Activated naive CD8-positive, alpha-beta T cell treated with anti-CD3 and anti-CD28 coated beads, Interleukin-2, amount 10 ng/mL, durations not matched to agents 7 days and 5 days (primary cell): ENCODE measurements around the gene TMEM217. TPM values are rescaled to one million over a fixed set of nuclear protein-coding genes. Genes with fewer than 3 reads are reported as not detected.

Experiments used
- ATAC-seq: fragments of 150-1000 bp; cut with Tn5 transposase; one replicate; pipeline ENCODE4 v1.10.0; 2021; ENCODE audit warnings: low read depth, moderate library complexity
- POLR2A ChIA-PET: fragments of 350-600 bp; sonication (Branson Sonifier 250); formaldehyde crosslinking; loops from one replicate; lab custom pipeline; 2021; ENCODE audit warnings: antibody characterized with exemption; lab: Charles Lee
- DNase-seq: peaks from one replicate; pipeline ENCODE4 v3.0.0; 2021
- H3K27ac Mint-ChIP-seq: one replicate; pipeline ENCODE4 v1.8.0; 2022; ENCODE audit warnings: mild to moderate bottlenecking, mixed read lengths
- H3K27me3 Mint-ChIP-seq: one replicate; pipeline ENCODE4 v1.8.0; 2022; ENCODE audit warnings: mild to moderate bottlenecking, moderate library complexity, mixed read lengths
- H3K36me3 Mint-ChIP-seq: one replicate; pipeline ENCODE4 v1.8.0; 2021; ENCODE audit warnings: mild to moderate bottlenecking, mixed read lengths
- H3K4me1 Mint-ChIP-seq: one replicate; pipeline ENCODE4 v1.8.0; 2021; ENCODE audit warnings: mixed read lengths
- H3K4me3 Mint-ChIP-seq: one replicate; pipeline ENCODE4 v1.8.0; 2022; ENCODE audit warnings: mild to moderate bottlenecking, moderate library complexity, mixed read lengths
- H3K9me3 Mint-ChIP-seq: one replicate; pipeline ENCODE4 v1.8.0; 2021; ENCODE audit warnings: mixed read lengths
- total RNA-seq, 2 experiments: library from RNA; stranded (reverse); gene quantifications; one replicate each; pipeline ENCODE4 v1.2.3, GENCODE V29; 2021

The TMEM217 gene
- total RNA-seq, 2 experiments from 2014 or later = 1.4 to 2.0 TPM

GRCh38 chr6:37171201-37171969 is 86.6 kb downstream of the TMEM217 start:
- POLR2A ChIA-PET = interaction anchor here (0.6 to 17.2 kb wide), 24 partner anchors 10 to 574 kb away, joined by 3 to 580 read pairs (median 4); partner anchors contain the start of genes C6orf89 and MTCH1
- DNase-seq (peak; percentile 68), ATAC-seq (no peak)
- Mint-ChIP-seq H3K9me3 (no peaks in the 10 kb centered on the region), H3K4me3 (peak overlapping the region; percentile 89), H3K27ac (peak overlapping the region; percentile 97), H3K36me3 (peaks cover 59% of the 10 kb centered on the region), H3K4me1 (peaks cover 38% of the 10 kb centered on the region), H3K27me3 (no peaks in the 10 kb centered on the region)

GRCh38 chr6:37170273-37171200 is 87.4 kb downstream of the TMEM217 start:
- POLR2A ChIA-PET = interaction anchor here (0.6 to 17.2 kb wide), 22 partner anchors 7 to 573 kb away, joined by 3 to 580 read pairs (median 6); partner anchors contain the start of gene C6orf89
- peak overlapping the region; percentile 97 for H3K27ac Mint-ChIP-seq
- H3K4me1 Mint-ChIP-seq = peaks cover 30% of the 10 kb centered on the region
- ATAC-seq (no peak), DNase-seq (no peak)
- peaks cover 51% of the 10 kb centered on the region for H3K36me3 Mint-ChIP-seq
- H3K9me3 Mint-ChIP-seq = no peaks in the 10 kb centered on the region
- H3K4me3 Mint-ChIP-seq = peak overlapping the region; percentile 89
- no peaks in the 10 kb centered on the region for H3K27me3 Mint-ChIP-seq

- peak; percentile 98 for DNase-seq
- H3K4me1 Mint-ChIP-seq = peaks cover 23% of the 10 kb centered on the region
- POLR2A ChIA-PET = interaction anchor here (0.7 to 17.2 kb wide), 14 partner anchors 8 to 145 kb away, joined by 3 to 580 read pairs (median 8); partner anchors contain the start of genes TBC1D22B and TMEM217
These were observed 88.3 kb downstream of the TMEM217 start, which contains the start of gene PIM1 for GRCh38 chr6:37169496-37170272. TSS of gene PIM1 (plus strand) at chr6:37170152. CDS start at chr6:37170576, 424 bp downstream.

GRCh38 chr6:37168811-37169495 is 89.0 kb downstream of the TMEM217 start:
- Mint-ChIP-seq H3K9me3 (no peaks in the 10 kb centered on the region), H3K27me3 (no peaks in the 10 kb centered on the region), H3K4me3 (peak overlapping the region; percentile 99), H3K27ac (peak overlapping the region; percentile 99), H3K36me3 (peaks cover 35% of the 10 kb centered on the region), H3K4me1 (peaks cover 18% of the 10 kb centered on the region)
- ATAC-seq (no peak), DNase-seq (no peak)
- POLR2A ChIA-PET = interaction anchor here (0.7 to 17.2 kb wide), 12 partner anchors 8 to 144 kb away, joined by 3 to 580 read pairs (median 10); partner anchors contain the start of genes TBC1D22B and TMEM217

More at GRCh38 chr6:37169496-37170272, 88.3 kb downstream of the TMEM217 start, which contains the start of gene PIM1:
- H3K27me3 Mint-ChIP-seq = no peaks in the 10 kb centered on the region
- no peaks in the 10 kb centered on the region for H3K9me3 Mint-ChIP-seq
- H3K36me3 Mint-ChIP-seq = peaks cover 42% of the 10 kb centered on the region
- peak within 1 kb of the TSS; percentile 99 for H3K4me3 Mint-ChIP-seq
- peak; percentile 69 for ATAC-seq
- peak within 1 kb of the TSS; percentile 99 for H3K27ac Mint-ChIP-seq

- Mint-ChIP-seq H3K36me3 (peaks cover 28% of the 10 kb centered on the region), H3K9me3 (no peaks in the 10 kb centered on the region), H3K4me3 (peak overlapping the region; percentile 99), H3K27me3 (no peaks in the 10 kb centered on the region), H3K4me1 (peaks cover 13% of the 10 kb centered on the region), H3K27ac (peak overlapping the region; percentile 4)
- DNase-seq (no peak), ATAC-seq (no peak)
- POLR2A ChIA-PET = interaction anchor here (1.1 to 17.2 kb wide), 6 partner anchors 12 to 143 kb away, joined by 3 to 580 read pairs (median 344); no protein-coding TSS in a partner anchor
These were observed 89.7 kb downstream of the TMEM217 start for GRCh38 chr6:37168163-37168758.

GRCh38 chr6:37162740-37163139 is 95.2 kb downstream of the TMEM217 start:
- H3K4me1 Mint-ChIP-seq = peaks cover 3% of the 10 kb centered on the region
- POLR2A ChIA-PET = no interaction called here
- DNase-seq = no peak
- no peaks in the 10 kb centered on the region for H3K36me3 Mint-ChIP-seq
- ATAC-seq = no peak
- H3K27me3 Mint-ChIP-seq = no peaks in the 10 kb centered on the region
- H3K27ac Mint-ChIP-seq = no peak overlapping the region
- H3K9me3 Mint-ChIP-seq = peaks cover 1% of the 10 kb centered on the region
- H3K4me3 Mint-ChIP-seq = no peak overlapping the region

Other genes with a start within 250 kb of the TMEM217 start
- gene PIM1, start 88.0 kb downstream of the TMEM217 start, total RNA-seq = 100 to 1,000 TPM; 428 to 445 TPM
- 10 to 100 TPM; 13.8 to 14.7 TPM for gene TBC1D22B, start 372 bp downstream of the TMEM217 start, total RNA-seq
- 10 to 100 TPM; 22.0 to 24.8 TPM for gene RNF8, start 95.8 kb upstream of the TMEM217 start, total RNA-seq
- 10 to 100 TPM; 83.9 to 89.7 TPM for gene CMTR1, start 175.1 kb upstream of the TMEM217 start, total RNA-seq
- 10 to 100 TPM; 48.5 to 54.2 TPM for gene CCDC167, start 241.7 kb upstream of the TMEM217 start, total RNA-seq